HL-60/S4 (cell line): ENCODE results near the gene CYSLTR1.
"Not testable (repeated sequence)": the region's sequence is repeated elsewhere in the genome, so short reads cannot be mapped to it uniquely, and the experiment has no call there.

Source experiments
- in situ Hi-C: fragments of 300-500 bp; cut with MboI; formaldehyde crosslinking; loops from 2 replicates; pipeline ENCODE4 v1.14.3; 2022; ENCODE audit warnings: low sequenced_read_pairs

The CYSLTR1 gene

GRCh38 chrX:78327370-78328086, at the start of gene CYSLTR1:
Gene CYSLTR1, minus strand, starts transcription at chrX:78327611. Its CDS starts 53,865 bp downstream, at chrX:78273746.
- in situ Hi-C loops, result no loop called here

GRCh38 chrX:78377186-78377585, 49.8 kb upstream of the CYSLTR1 start:
- in situ Hi-C loops, result no loop called here

GRCh38 chrX:78375894-78376293, 48.5 kb upstream of the CYSLTR1 start:
- in situ Hi-C loops, result no loop called here

- in situ Hi-C loops, result no loop called here
Measured at GRCh38 chrX:78366576-78366975, 39.2 kb upstream of the CYSLTR1 start.

- in situ Hi-C loops, result no loop called here
Measured at GRCh38 chrX:78357342-78358055, 30.1 kb upstream of the CYSLTR1 start.

- in situ Hi-C loops, result no loop called here
Measured at GRCh38 chrX:78333521-78333920, 6.1 kb upstream of the CYSLTR1 start.

- in situ Hi-C loops, result no loop called here
Measured at GRCh38 chrX:78331708-78332107, 4.3 kb upstream of the CYSLTR1 start.

GRCh38 chrX:78330540-78330939, 3.1 kb upstream of the CYSLTR1 start:
- in situ Hi-C loops, result no loop called here

GRCh38 chrX:78330068-78330467, 2.7 kb upstream of the CYSLTR1 start:
- in situ Hi-C loops, result no loop called here

- in situ Hi-C loops, result no loop called here
Measured at GRCh38 chrX:78329486-78329885, 2.1 kb upstream of the CYSLTR1 start.

- in situ Hi-C loops, result no loop called here
Measured at GRCh38 chrX:78326401-78326800, 1.0 kb downstream of the CYSLTR1 start.

- in situ Hi-C loops, result no loop called here
Measured at GRCh38 chrX:78322863-78323262, 4.5 kb downstream of the CYSLTR1 start.

GRCh38 chrX:78321809-78322208, 5.6 kb downstream of the CYSLTR1 start:
- in situ Hi-C loops, result no loop called here

- in situ Hi-C loops, result no loop called here
Measured at GRCh38 chrX:78316265-78316664, 11.1 kb downstream of the CYSLTR1 start.

- in situ Hi-C loops, result no loop called here
Measured at GRCh38 chrX:78315745-78316144, 11.7 kb downstream of the CYSLTR1 start.

GRCh38 chrX:78314561-78314960, 12.8 kb downstream of the CYSLTR1 start:
- in situ Hi-C loops, result no loop called here

GRCh38 chrX:78313526-78313925, 13.9 kb downstream of the CYSLTR1 start:
- in situ Hi-C loops, result no loop called here

GRCh38 chrX:78307665-78308064, 19.7 kb downstream of the CYSLTR1 start:
- in situ Hi-C loops, result no loop called here

- in situ Hi-C loops, result no loop called here
Measured at GRCh38 chrX:78303086-78303485, 24.3 kb downstream of the CYSLTR1 start.

GRCh38 chrX:78300933-78301332, 26.5 kb downstream of the CYSLTR1 start:
- in situ Hi-C loops, result not testable (repeated sequence)

GRCh38 chrX:78283511-78283910, 43.9 kb downstream of the CYSLTR1 start:
- in situ Hi-C loops, result no loop called here

GRCh38 chrX:78237127-78237526, 90.3 kb downstream of the CYSLTR1 start:
- in situ Hi-C loops, result no loop called here
